Mucosa of descending colon (tissue), 3 donors: ENCODE results near the gene AMZ2. TPM values are rescaled to one million over a fixed set of nuclear protein-coding genes. Genes with fewer than 3 reads are reported as not detected.
"Not testable (repeated sequence)": the region's sequence is repeated elsewhere in the genome, so short reads cannot be mapped to it uniquely, and the experiment has no call there.

Experiments
- ATAC-seq: fragments of 200-7000 bp; cut with Tn5 transposase; one replicate; pipeline ENCODE4 v1.9.1; 2020; ENCODE audit warnings: mild to moderate bottlenecking, moderate library complexity
- DNase-seq, 3 donors: peaks; one replicate each; pipeline ENCODE4 v3.0.0-alpha.2; 2020
- H3K36me3 ChIP-seq: fragments of 200-600 bp; one replicate; pipeline ENCODE4 v1.8.0; 2021; ENCODE audit warnings: low read depth, mild to moderate bottlenecking
- H3K4me1 ChIP-seq: fragments of 200-600 bp; one replicate; pipeline ENCODE4 v1.8.0; 2021; ENCODE audit warnings: low read depth, mild to moderate bottlenecking
- H3K4me3 ChIP-seq: fragments of 200-600 bp; one replicate; pipeline ENCODE4 v1.8.0; 2021; ENCODE audit warnings: mild to moderate bottlenecking
- H3K9me3 ChIP-seq: fragments of 200-600 bp; one replicate; pipeline ENCODE4 v1.8.0; 2021; ENCODE audit warnings: mild to moderate bottlenecking
- intact Hi-C, 2 donors: fragments of 100-400 bp; cut with DNase I in 1 of 2; cut with micrococcal nuclease in 1 of 2; formaldehyde crosslinking; loops; one replicate each; pipeline versions ENCODE4 v1.11.0 to v1.11.1; 2022; cut with DNase I, micrococcal nuclease
- total RNA-seq, 3 donors: library from RNA; stranded (reverse); fragmentation: NEBNext Ultra II Directional in 2 of 3; extraction: Animal tissue kit (Norgen Biotek cat#: 25700) in 2 of 3; gene quantifications; one replicate each; pipeline versions ENCODE4 v1.2.1 to v1.2.4, GENCODE V29; 2021 to 2023
- TF ChIP-seq, protein P1 (sequence below): fragments of 200-600 bp; IDR thresholded peaks from one replicate; pipeline ENCODE4 v1.8.0; 2022; ENCODE audit warnings: antibody characterized with exemption, mild to moderate bottlenecking
- donor health status: DM: no; HTN: no; CAD: no; lungs with moderate emphysema.
- donor health status: DM: no; HTN: no; CAD: no.
- donor health status: DM: no; HTN: yes; CAD: no.

Gene AMZ2
- total RNA-seq, 3 donors from 2014 or later: 38.0 to 72.0 (median 44.6) TPM

DNA sequence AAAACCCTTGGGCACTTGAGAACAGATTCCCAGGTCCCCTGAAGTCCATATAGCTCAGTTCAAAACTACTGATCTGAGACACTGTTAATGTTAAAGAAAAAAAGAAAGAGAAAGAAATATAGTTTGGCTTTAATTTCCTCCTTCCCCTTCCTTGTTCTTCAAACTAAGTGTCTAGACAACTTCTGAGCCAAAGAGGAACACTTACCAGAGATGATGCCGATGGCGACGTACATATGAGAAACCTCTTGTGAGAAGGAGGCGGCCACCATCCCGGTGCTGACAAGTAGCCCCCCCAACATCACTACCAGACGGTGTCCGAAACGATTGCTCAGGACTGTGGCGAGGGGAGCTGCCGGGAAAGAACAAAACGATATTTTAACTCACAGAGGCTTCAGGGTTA, 25.9 kb downstream of the AMZ2 start:
- no peak for DNase-seq
- no peaks in the 10 kb centered on the region for H3K36me3 ChIP-seq
- ATAC-seq: no peak
- TF ChIP-seq, protein P1, sequence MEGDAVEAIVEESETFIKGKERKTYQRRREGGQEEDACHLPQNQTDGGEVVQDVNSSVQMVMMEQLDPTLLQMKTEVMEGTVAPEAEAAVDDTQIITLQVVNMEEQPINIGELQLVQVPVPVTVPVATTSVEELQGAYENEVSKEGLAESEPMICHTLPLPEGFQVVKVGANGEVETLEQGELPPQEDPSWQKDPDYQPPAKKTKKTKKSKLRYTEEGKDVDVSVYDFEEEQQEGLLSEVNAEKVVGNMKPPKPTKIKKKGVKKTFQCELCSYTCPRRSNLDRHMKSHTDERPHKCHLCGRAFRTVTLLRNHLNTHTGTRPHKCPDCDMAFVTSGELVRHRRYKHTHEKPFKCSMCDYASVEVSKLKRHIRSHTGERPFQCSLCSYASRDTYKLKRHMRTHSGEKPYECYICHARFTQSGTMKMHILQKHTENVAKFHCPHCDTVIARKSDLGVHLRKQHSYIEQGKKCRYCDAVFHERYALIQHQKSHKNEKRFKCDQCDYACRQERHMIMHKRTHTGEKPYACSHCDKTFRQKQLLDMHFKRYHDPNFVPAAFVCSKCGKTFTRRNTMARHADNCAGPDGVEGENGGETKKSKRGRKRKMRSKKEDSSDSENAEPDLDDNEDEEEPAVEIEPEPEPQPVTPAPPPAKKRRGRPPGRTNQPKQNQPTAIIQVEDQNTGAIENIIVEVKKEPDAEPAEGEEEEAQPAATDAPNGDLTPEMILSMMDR: no peak
- no peak overlapping the region for H3K4me3 ChIP-seq
- no peaks in the 10 kb centered on the region for H3K9me3 ChIP-seq
- intact Hi-C loops: no loop called here
- no peaks in the 10 kb centered on the region for H3K4me1 ChIP-seq

DNA sequence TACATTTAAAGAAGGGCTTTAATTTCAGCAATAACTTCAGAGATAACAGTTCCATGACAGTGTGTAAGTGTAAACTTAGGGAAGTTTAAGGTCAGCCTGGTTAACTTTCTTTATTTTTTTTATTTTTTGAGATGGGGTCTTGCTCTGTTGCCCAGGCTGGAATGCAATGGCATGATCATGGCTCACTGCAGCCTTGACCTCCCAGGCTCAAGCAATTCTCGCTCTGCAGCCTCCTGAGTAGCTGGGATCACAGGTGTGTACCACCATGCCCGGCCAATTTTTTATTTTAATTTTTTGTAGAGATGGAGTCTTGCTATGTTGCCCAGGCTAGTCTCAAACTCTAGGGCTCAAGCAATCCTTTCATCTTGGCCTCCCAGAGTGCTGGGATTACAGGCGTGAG, 28.5 kb downstream of the AMZ2 start:
- H3K9me3 ChIP-seq, DNase-seq, H3K4me3 ChIP-seq, H3K4me1 ChIP-seq, ATAC-seq, H3K36me3 ChIP-seq, intact Hi-C loops: not testable (repeated sequence)

DNA sequence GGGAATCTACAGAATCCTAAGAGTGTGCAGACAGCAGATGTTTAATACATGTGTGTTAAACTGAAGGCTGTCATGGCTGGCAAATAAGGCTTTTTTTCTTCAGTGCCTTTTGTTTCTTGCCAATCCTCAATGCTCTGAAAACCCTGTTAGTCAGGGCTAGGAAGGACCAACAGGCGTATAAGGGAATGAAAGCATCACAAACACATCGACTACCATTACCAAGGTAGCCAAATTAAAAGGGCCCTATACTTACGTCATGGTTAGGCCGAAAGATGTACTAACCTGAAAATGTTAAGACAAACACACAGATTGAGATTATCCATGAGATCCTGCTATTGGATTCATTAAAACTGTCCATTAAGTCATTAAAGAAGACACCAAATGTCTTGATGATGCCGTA, 30.0 kb downstream of the AMZ2 start:
- no peak for ATAC-seq
- H3K4me3 ChIP-seq: no peak overlapping the region
- no peaks in the 10 kb centered on the region for H3K9me3 ChIP-seq
- no peaks in the 10 kb centered on the region for H3K36me3 ChIP-seq
- TF ChIP-seq, protein P1: no peak
- no peaks in the 10 kb centered on the region for H3K4me1 ChIP-seq
- no peak for DNase-seq
- intact Hi-C loops: no loop called here

DNA sequence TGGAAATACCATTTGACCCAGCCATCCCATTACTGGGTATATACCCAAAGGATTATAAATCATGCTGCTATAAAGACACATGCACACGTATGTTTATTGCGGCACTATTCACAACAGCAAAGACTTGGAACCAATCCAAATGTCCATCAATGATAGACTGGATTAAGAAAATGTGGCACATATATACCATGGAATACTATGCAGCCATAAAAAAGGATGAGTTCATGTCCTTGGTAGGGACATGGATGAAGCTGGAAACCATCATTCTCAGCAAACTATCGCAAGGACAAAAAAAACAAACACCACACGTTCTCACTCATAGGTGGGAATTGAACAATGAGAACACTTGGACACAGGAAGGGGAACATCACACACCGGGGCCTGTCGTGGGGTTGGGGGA, 34.1 kb downstream of the AMZ2 start:
- DNase-seq, intact Hi-C loops, ATAC-seq, H3K36me3 ChIP-seq, H3K9me3 ChIP-seq, H3K4me1 ChIP-seq, H3K4me3 ChIP-seq: not testable (repeated sequence)

DNA sequence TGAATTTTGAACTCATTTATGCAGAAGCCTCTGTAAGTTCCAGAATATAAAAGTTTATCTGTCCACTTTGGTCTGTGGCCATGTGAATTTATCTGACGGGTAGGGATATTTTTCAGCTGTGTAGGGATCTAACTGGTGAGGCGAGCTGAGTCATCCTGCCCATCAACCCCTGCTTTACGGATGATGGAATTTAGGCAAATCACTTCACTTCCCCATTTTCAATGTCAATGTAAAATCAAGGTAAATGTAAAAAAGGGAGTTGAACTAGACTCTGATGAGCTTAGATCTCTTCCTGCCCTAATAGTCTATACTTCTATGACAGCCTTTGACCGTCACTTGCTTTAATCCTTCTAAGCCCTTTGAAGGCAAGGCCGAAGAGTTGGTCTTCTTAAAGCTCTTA, 40.5 kb downstream of the AMZ2 start:
- Histone ChIP-seq H3K4me3 (no peak overlapping the region), H3K9me3 (no peaks in the 10 kb centered on the region), H3K36me3 (no peaks in the 10 kb centered on the region), H3K4me1 (peaks cover 19% of the 10 kb centered on the region)
- ATAC-seq: no peak
- DNase-seq: no peak
- TF ChIP-seq, protein P1: no peak
- intact Hi-C loops: no loop called here

DNA sequence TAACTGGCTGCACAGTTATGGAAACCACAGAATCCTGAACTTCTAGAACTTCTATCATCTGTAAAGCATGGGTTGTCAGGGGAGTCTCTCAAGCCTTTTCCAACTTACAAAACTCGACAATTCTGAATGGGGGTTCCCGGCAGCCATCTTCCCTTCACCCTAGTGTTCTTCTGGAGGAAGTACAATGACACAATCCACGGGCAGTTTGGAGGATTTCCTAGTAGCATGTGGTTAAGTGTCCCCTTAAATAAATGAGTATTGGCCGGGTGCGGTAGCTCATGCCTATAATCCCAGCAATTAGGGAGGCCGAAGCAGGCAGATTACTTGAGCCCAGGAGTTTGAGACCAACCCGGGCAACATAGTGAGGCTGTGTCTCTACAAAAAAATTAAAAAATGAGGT, 41.0 kb downstream of the AMZ2 start:
- DNase-seq (no peak), ATAC-seq (no peak)
- Histone ChIP-seq H3K9me3 (no peaks in the 10 kb centered on the region), H3K4me3 (no peak overlapping the region), H3K4me1 (peaks cover 19% of the 10 kb centered on the region), H3K36me3 (no peaks in the 10 kb centered on the region)
- TF ChIP-seq, protein P1: no peak
- intact Hi-C loops: no loop called here

DNA sequence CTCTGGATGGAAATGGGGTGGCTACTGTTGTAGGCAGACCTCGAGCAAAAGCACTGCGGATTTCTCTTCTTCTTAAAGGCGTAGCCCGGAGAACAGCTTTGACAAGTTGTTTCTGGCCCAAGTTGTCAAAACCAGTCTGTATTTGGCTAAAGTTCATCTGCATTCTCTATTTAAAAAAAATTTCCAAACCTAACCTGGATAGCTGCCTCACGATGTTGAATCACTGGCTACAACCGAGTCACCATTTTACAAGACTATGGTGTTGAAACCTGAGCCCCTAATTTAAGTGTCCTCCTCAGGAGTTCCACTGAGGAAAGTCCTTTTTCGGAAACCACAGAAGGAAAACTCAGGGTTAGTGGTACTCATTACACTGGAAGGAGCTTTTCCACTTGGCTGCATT, 41.6 kb downstream of the AMZ2 start:
- Histone ChIP-seq H3K4me3 (no peak overlapping the region), H3K36me3 (no peaks in the 10 kb centered on the region), H3K4me1 (peaks cover 19% of the 10 kb centered on the region), H3K9me3 (no peaks in the 10 kb centered on the region)
- no peak for DNase-seq
- intact Hi-C loops: no loop called here
- ATAC-seq: no peak
- TF ChIP-seq, protein P1: no peak
